HG03432 (cell line): ENCODE results near the gene HIGD2B.
"Not testable (repeated sequence)": the region's sequence is repeated elsewhere in the genome, so short reads cannot be mapped to it uniquely, and the experiment has no call there.

ENCODE experiments used
- ATAC-seq: cut with Tn5 transposase; IDR thresholded peaks from one replicate; pipeline ENCODE4 v1.9.1; 2021; ENCODE audit warnings: mild to moderate bottlenecking, moderate library complexity; ENCODE audit not compliant: unreplicated experiment

Gene HIGD2B

GRCh38 chr15:72685925-72686794, at the start of gene HIGD2B, which contains the start of gene BBS4:
Gene HIGD2B, minus strand, starts transcription at chr15:72686182. Its CDS starts 9,808 bp downstream, at chr15:72676374.
Gene BBS4, plus strand, starts transcription at chr15:72686207. Its CDS starts 21 bp downstream, at chr15:72686228.
- peak; percentile 97 for ATAC-seq

GRCh38 chr15:72735111-72735510, 49.1 kb upstream of the HIGD2B start:
- no peak for ATAC-seq

GRCh38 chr15:72733941-72734738, 48.2 kb upstream of the HIGD2B start:
- no peak for ATAC-seq

- no peak for ATAC-seq
These were observed 46.5 kb upstream of the HIGD2B start for GRCh38 chr15:72732516-72732915.

GRCh38 chr15:72732086-72732485, 46.1 kb upstream of the HIGD2B start:
- no peak for ATAC-seq

- no peak for ATAC-seq
These were observed 42.8 kb upstream of the HIGD2B start for GRCh38 chr15:72728821-72729220.

- ATAC-seq = not testable (repeated sequence)
These were observed 42.3 kb upstream of the HIGD2B start for GRCh38 chr15:72728249-72728648.

GRCh38 chr15:72727154-72727553, 41.2 kb upstream of the HIGD2B start:
- no peak for ATAC-seq

- ATAC-seq = not testable (repeated sequence)
These were observed 39.9 kb upstream of the HIGD2B start for GRCh38 chr15:72725851-72726250.

- ATAC-seq = no peak
These were observed 39.5 kb upstream of the HIGD2B start for GRCh38 chr15:72725446-72725845.

- no peak for ATAC-seq
These were observed 38.0 kb upstream of the HIGD2B start for GRCh38 chr15:72724028-72724427.

- ATAC-seq = no peak
These were observed 36.2 kb upstream of the HIGD2B start for GRCh38 chr15:72722071-72722696.

GRCh38 chr15:72708551-72709303, 22.7 kb upstream of the HIGD2B start:
- not testable (repeated sequence) for ATAC-seq

- ATAC-seq = no peak
These were observed 20.3 kb upstream of the HIGD2B start for GRCh38 chr15:72706266-72706665.

GRCh38 chr15:72700076-72700475, 14.1 kb upstream of the HIGD2B start:
- ATAC-seq = no peak

GRCh38 chr15:72698938-72699337, 13.0 kb upstream of the HIGD2B start:
- ATAC-seq = no peak

- no peak for ATAC-seq
These were observed 5.0 kb upstream of the HIGD2B start for GRCh38 chr15:72690938-72691337.

- ATAC-seq = no peak
These were observed 2.7 kb upstream of the HIGD2B start for GRCh38 chr15:72688697-72689096.

GRCh38 chr15:72685301-72685924, 569 bp downstream of the HIGD2B start:
- ATAC-seq = no peak

- ATAC-seq = no peak
These were observed 3.2 kb downstream of the HIGD2B start for GRCh38 chr15:72682772-72683171.
